GM12801 (cell line): ENCODE results near the gene STARD3NL.

Experiments used
- TF ChIP-seq, protein P1 (sequence below): IDR thresholded peaks from one replicate; pipeline ENCODE4 v1.5.1; 2011; ENCODE audit warnings: control low read depth; ENCODE audit not compliant: insufficient read length; ENCODE audit errors: extremely low read depth

The STARD3NL gene

DNA sequence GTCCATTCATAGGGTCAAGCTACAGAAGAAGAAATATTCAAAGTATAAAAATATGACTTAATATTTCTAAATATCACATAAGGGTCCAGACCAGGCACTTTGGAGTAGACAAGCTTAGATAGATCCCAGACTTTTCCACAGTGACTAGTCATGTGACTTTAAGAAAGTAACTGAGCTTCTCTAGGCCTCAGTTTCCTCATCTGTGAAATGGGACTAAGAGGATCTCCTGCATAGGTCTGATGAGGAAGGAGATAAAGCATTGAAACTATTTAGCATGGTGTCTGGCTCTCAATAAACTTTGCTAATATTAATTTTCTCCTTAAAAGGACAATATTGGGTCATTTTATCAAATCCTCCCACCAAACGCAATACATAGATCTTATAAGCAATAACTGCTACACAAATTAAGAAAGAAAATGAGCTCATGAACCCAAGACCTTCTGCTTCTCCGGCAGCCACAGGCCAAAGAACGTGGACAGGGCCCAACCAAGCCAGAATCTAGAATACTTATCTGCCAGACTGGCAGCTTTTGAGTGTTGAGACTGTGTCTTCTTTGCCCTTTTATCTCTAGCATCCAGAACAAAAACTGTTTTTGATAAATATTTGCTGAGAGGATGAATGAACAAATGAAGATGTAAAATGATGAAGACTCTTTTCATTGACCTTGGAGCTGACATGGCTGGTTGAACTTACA is 97.0 kb downstream of the STARD3NL start:
- TF ChIP-seq, protein P1, sequence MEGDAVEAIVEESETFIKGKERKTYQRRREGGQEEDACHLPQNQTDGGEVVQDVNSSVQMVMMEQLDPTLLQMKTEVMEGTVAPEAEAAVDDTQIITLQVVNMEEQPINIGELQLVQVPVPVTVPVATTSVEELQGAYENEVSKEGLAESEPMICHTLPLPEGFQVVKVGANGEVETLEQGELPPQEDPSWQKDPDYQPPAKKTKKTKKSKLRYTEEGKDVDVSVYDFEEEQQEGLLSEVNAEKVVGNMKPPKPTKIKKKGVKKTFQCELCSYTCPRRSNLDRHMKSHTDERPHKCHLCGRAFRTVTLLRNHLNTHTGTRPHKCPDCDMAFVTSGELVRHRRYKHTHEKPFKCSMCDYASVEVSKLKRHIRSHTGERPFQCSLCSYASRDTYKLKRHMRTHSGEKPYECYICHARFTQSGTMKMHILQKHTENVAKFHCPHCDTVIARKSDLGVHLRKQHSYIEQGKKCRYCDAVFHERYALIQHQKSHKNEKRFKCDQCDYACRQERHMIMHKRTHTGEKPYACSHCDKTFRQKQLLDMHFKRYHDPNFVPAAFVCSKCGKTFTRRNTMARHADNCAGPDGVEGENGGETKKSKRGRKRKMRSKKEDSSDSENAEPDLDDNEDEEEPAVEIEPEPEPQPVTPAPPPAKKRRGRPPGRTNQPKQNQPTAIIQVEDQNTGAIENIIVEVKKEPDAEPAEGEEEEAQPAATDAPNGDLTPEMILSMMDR: no peak

DNA sequence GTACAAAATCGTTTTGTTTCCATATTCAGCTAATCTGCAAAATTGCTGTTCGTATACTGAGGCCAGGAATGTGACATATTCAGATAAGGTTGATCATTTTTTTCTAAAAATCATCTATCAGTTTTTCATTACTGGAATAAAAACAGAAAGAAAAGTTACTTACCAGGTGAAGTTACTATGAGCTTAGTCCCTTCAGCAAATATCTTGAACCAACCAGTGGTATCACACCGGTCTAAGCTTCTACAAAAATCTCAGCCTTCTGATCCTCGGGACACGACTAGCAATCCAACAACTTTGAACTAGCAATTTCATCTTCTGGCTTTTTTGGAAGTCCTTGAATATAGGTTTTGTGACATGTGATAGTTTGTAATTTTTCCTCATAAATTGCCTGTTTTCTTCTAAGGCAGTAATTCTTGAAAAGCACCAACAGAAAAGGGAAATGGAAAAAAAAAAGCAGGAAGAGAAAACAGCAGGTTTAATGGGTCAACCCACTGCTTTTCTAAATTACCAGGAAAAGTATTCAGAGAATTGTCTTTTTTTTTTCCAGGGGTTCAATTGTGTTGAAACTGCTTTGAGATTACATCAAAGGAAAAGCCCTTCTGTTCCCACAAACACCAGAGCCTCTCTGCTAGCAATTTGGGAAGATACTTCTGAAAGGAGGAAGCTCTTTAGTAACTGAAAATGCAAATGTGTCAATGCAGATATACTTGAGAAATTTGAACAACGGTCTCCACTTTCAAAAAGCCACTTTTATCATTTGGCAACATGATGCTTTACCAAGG is 98.2 kb downstream of the STARD3NL start:
- TF ChIP-seq, protein P1: no peak

DNA sequence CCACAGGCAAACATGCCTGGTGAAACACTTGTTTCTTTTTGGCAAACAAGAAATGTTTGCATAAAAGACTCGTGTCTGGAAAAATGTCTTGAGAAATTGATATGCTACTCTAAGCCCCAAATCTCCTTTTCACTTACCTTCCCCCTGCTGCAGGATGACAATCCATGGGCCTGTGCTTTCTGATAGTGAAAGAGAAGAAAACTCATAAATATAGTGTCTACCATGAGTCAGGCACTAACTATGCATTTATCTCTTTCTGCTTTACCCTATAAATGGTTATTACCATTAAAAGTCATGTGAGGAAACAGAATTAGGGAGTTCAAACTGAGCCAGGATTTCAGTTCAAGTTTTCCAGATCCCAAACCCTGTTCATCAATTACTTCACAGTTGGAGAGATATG is 102.0 kb downstream of the STARD3NL start:
- TF ChIP-seq, protein P1: no peak
